Gastrocnemius medialis (tissue), 4 donors: ENCODE results near the gene C1orf35. TPM values are rescaled to one million over a fixed set of nuclear protein-coding genes. Genes with fewer than 3 reads are reported as not detected.

ENCODE experiments used
- ATAC-seq, 2 donors: fragments of 150-250 bp; one replicate each; pipeline ENCODE4 v1.9.1; 2016
- DNase-seq, 2 donors: peaks; one replicate each; pipeline ENCODE4 v3.0.0-alpha.2; 2019
- H3K27ac ChIP-seq, 4 donors: fragments of 200-600 bp; sonication (generic); 1 replicate in 1 of 4; 2 replicates in 3 of 4; pipeline ENCODE4 v1.5.1; 2016 to 2018; ENCODE audit warnings: mild to moderate bottlenecking in 2 of 4, moderate library complexity in 1 of 4
- H3K27me3 ChIP-seq, 3 donors: fragments of 200-600 bp; sonication (generic) in 2 of 3; 1 replicate in 1 of 3; 2 replicates in 2 of 3; pipeline versions ENCODE4 v1.5.1 to v1.6.0; 2016 to 2019; ENCODE audit warnings: mild to moderate bottlenecking in 1 of 3, moderate library complexity in 1 of 3
- H3K36me3 ChIP-seq, 2 donors: fragments of 200-600 bp; sonication (generic) in 1 of 2; one replicate each; pipeline ENCODE4 v1.5.1; 2017 to 2018
- H3K4me1 ChIP-seq, 2 donors: fragments of 200-600 bp; sonication (generic) in 1 of 2; one replicate each; pipeline ENCODE4 v1.5.1; 2016 to 2017; ENCODE audit warnings: mild to moderate bottlenecking in 2 of 2
- H3K4me3 ChIP-seq, 4 donors: fragments of 200-600 bp; sonication (generic) in 3 of 4; 1 replicate in 1 of 4; 2 replicates in 3 of 4; pipeline ENCODE4 v1.5.1; 2016 to 2019; ENCODE audit warnings: mild to moderate bottlenecking in 2 of 4
- H3K9me3 ChIP-seq, 3 donors: fragments of 200-600 bp; sonication (generic) in 2 of 3; 1 replicate in 1 of 3; 2 replicates in 2 of 3; pipeline ENCODE4 v1.5.1; 2016 to 2019
- CTCF ChIP-seq, 5 experiments: fragments of 450-650 bp in 3 of 5; fragments of 200-600 bp in 2 of 5; sonication (generic) in 2 of 5; IDR thresholded peaks in 4 of 5; conservative IDR thresholded peaks in 1 of 5; 1 replicate in 4 of 5; 2 replicates in 1 of 5; pipeline ENCODE4 v1.5.1; 2016 to 2019; ENCODE audit warnings: antibody characterized with exemption in 5 of 5, mild to moderate bottlenecking in 3 of 5, moderate library complexity in 3 of 5
- POLR2A ChIP-seq, 2 donors: fragments of 450-650 bp; IDR thresholded peaks; one replicate each; pipeline ENCODE4 v1.6.1; 2017; ENCODE audit warnings: antibody characterized with exemption in 2 of 2, mild to moderate bottlenecking in 2 of 2, moderate library complexity in 2 of 2
- in situ Hi-C, 4 donors: fragments of 200-750 bp; cut with MboI; loops; one replicate each; pipeline versions ENCODE4 v1.15.0 to v1.8.0; 2017; ENCODE audit warnings: low sequenced_read_pairs in 4 of 4
- intact Hi-C: fragments of 100-400 bp; cut with DNase I; formaldehyde crosslinking; loops from one replicate; pipeline ENCODE4 v1.15.1; 2023; ENCODE audit warnings: low total_unique reads
- total RNA-seq, 4 donors: library from RNA; depleted of rRNA; stranded (reverse); fragments of >200 nt; gene quantifications; one replicate each; pipeline versions ENCODE4 v1.1.0 to v1.2.3, GENCODE V29; 2016

The C1orf35 gene
- total RNA-seq, 4 donors from 2014 or later = 5.9 to 11.0 (median 7.8) TPM

GRCh38 chr1:228061411-228062084, 41.6 kb downstream of the C1orf35 start:
- TF ChIP-seq POLR2A (IDR thresholded peaks at IDR 0.05) (no peak), CTCF (IDR thresholded peaks at IDR 0.05 in 4 of 5, conservative IDR thresholded peaks at IDR 0.05 in 1 of 5) (no peak)
- no peaks in the 10 kb centered on the region for H3K36me3 ChIP-seq
- DNase-seq (no peak), ATAC-seq (no peak)
- no peaks in the 10 kb centered on the region for H3K9me3 ChIP-seq
- intact Hi-C loops (no loop called here), in situ Hi-C loops (no loop called here)
- H3K4me1 ChIP-seq = peaks cover 0 to 5% of the 10 kb centered on the region in 2 donors
- H3K4me3 ChIP-seq = no peak overlapping the region
- no peak overlapping the region for H3K27ac ChIP-seq
- peaks cover 69 to 83% (median 78%) of the 10 kb centered on the region in 3 donors for H3K27me3 ChIP-seq

GRCh38 chr1:228060458-228061190, 42.5 kb downstream of the C1orf35 start:
- H3K9me3 ChIP-seq = no peaks in the 10 kb centered on the region
- peaks cover 0 to 5% of the 10 kb centered on the region in 2 donors for H3K4me1 ChIP-seq
- no peak for ATAC-seq
- no peak overlapping the region for H3K27ac ChIP-seq
- H3K4me3 ChIP-seq = peak overlapping the region in 3 of 4 donors; percentile 8 to 13 (median 13)
- intact Hi-C loops = no loop called here
- H3K27me3 ChIP-seq = peaks cover 60 to 83% (median 74%) of the 10 kb centered on the region in 3 donors
- in situ Hi-C loops = no loop called here
- no peak for TF ChIP-seq POLR2A (IDR thresholded peaks at IDR 0.05)
- TF ChIP-seq CTCF (IDR thresholded peaks at IDR 0.05 in 4 of 5, conservative IDR thresholded peaks at IDR 0.05 in 1 of 5) = no peak
- no peaks in the 10 kb centered on the region for H3K36me3 ChIP-seq
- no peak for DNase-seq

- intact Hi-C loops = no loop called here
- ATAC-seq = no peak
- H3K36me3 ChIP-seq = no peaks in the 10 kb centered on the region
- DNase-seq = no peak
- H3K27ac ChIP-seq = no peak overlapping the region
- peak overlapping the region in 3 of 4 donors; percentile 8 to 13 (median 13) for H3K4me3 ChIP-seq
- peaks cover 53 to 77% (median 67%) of the 10 kb centered on the region in 3 donors for H3K27me3 ChIP-seq
- H3K9me3 ChIP-seq = no peaks in the 10 kb centered on the region
- H3K4me1 ChIP-seq = peaks cover 0 to 5% of the 10 kb centered on the region in 2 donors
- TF ChIP-seq POLR2A (IDR thresholded peaks at IDR 0.05) (no peak), CTCF (IDR thresholded peaks at IDR 0.05 in 4 of 5, conservative IDR thresholded peaks at IDR 0.05 in 1 of 5) (no peak)
- in situ Hi-C loops = no loop called here
Measured at GRCh38 chr1:228059634-228060457, 43.3 kb downstream of the C1orf35 start.

- TF ChIP-seq CTCF (IDR thresholded peaks at IDR 0.05 in 4 of 5, conservative IDR thresholded peaks at IDR 0.05 in 1 of 5) (no peak), POLR2A (IDR thresholded peaks at IDR 0.05) (no peak)
- intact Hi-C loops (no loop called here), in situ Hi-C loops (no loop called here)
- H3K9me3 ChIP-seq = no peaks in the 10 kb centered on the region
- DNase-seq (no peak), ATAC-seq (no peak)
- H3K27ac ChIP-seq = no peak overlapping the region
- peaks cover 47 to 77% (median 60%) of the 10 kb centered on the region in 3 donors for H3K27me3 ChIP-seq
- no peaks in the 10 kb centered on the region for H3K36me3 ChIP-seq
- no peak overlapping the region for H3K4me3 ChIP-seq
- peaks cover 0 to 5% of the 10 kb centered on the region in 2 donors for H3K4me1 ChIP-seq
Measured at GRCh38 chr1:228058949-228059633, 44.0 kb downstream of the C1orf35 start.
